Neural cell (in vitro differentiated cells): ENCODE results near the gene CYP2U1. TPM values are rescaled to one million over a fixed set of nuclear protein-coding genes. Genes with fewer than 3 reads are reported as not detected.

Source experiments
- H2AFZ ChIP-seq: fragments of 200-600, 300-800 bp; sonication (generic), shearing (Covaris generic); 2 replicates; pipeline ENCODE4 v1.6.0; 2014; ENCODE audit warnings: low read depth, mild to moderate bottlenecking, antibody characterized with exemption, low read length, moderate library complexity
- H3F3A ChIP-seq: fragments of 200-600 bp; shearing (Covaris generic); 2 replicates; pipeline ENCODE4 v1.6.1; 2016; ENCODE audit warnings: mild to moderate bottlenecking, moderate library complexity, mixed read lengths, antibody characterized with exemption, low read length; ENCODE audit not compliant: insufficient read depth, poor library complexity, severe bottlenecking
- H3K27ac ChIP-seq: fragments of 200-600, 300-800 bp; sonication (generic), shearing (Covaris generic); 2 replicates; pipeline ENCODE4 v1.5.1; 2014; ENCODE audit warnings: mild to moderate bottlenecking, low read length, moderate library complexity
- H3K27me3 ChIP-seq: fragments of 300-800, 200-600 bp; sonication (generic), shearing (Covaris generic); 2 replicates; pipeline ENCODE4 v1.6.0; 2014; ENCODE audit warnings: mild to moderate bottlenecking, low read depth, low read length, moderate library complexity; ENCODE audit not compliant: insufficient read depth
- H3K36me3 ChIP-seq: fragments of 300-800, 200-600 bp; sonication (generic), shearing (Covaris generic); 2 replicates; pipeline ENCODE4 v1.5.1; 2014; ENCODE audit warnings: mild to moderate bottlenecking, antibody characterized with exemption, low read length, moderate library complexity; ENCODE audit not compliant: insufficient read depth
- H3K4me2 ChIP-seq: fragments of 300-800, 200-600 bp; sonication (generic), shearing (Covaris generic); 2 replicates; pipeline ENCODE4 v1.6.0; 2014; ENCODE audit warnings: mild to moderate bottlenecking, low read length
- H3K4me3 ChIP-seq: fragments of 300-800, 200-600 bp; sonication (generic), shearing (Covaris generic); 2 replicates; pipeline ENCODE4 v1.5.1; 2014; ENCODE audit warnings: mild to moderate bottlenecking, low read length, moderate library complexity
- H3K79me2 ChIP-seq: fragments of 200-600 bp; shearing (Covaris generic); replicated peaks from 2 replicates; pipeline ENCODE4 v1.6.0; 2014; ENCODE audit warnings: mild to moderate bottlenecking, low read length, moderate library complexity; ENCODE audit not compliant: insufficient read depth
- H3K9ac ChIP-seq: fragments of 300-800, 200-600 bp; sonication (generic), shearing (Covaris generic); 2 replicates; pipeline ENCODE4 v1.6.1; 2016; ENCODE audit warnings: mild to moderate bottlenecking, low read length, mixed read lengths
- H3K9me2 ChIP-seq: fragments of 200-600 bp; shearing (Covaris generic); 2 replicates; pipeline ENCODE4 v1.6.1; 2016; ENCODE audit warnings: mild to moderate bottlenecking, low read length, mixed read lengths; ENCODE audit not compliant: insufficient read depth
- H3K9me3 ChIP-seq: fragments of 200-600, 300-800 bp; sonication (generic), shearing (Covaris generic); 2 replicates; pipeline ENCODE4 v1.6.1; 2016; ENCODE audit warnings: mild to moderate bottlenecking, mixed run types, low read length, moderate library complexity, mixed read lengths
- H4K20me1 ChIP-seq: fragments of 200-600 bp; shearing (Covaris generic); 2 replicates; pipeline ENCODE4 v1.6.1; 2016; ENCODE audit warnings: mild to moderate bottlenecking, mixed run types; ENCODE audit not compliant: insufficient read depth
- CTCF ChIP-seq: fragments of 450-650 bp; IDR thresholded peaks from 2 replicates; pipeline ENCODE4 v1.5.1; 2014; ENCODE audit warnings: antibody characterized with exemption, mild to moderate bottlenecking, moderate library complexity; ENCODE audit not compliant: poor library complexity, severe bottlenecking
- EP300 ChIP-seq: fragments of 450-650 bp; conservative IDR thresholded peaks from 2 replicates; pipeline ENCODE4 v1.6.1; 2014; ENCODE audit warnings: antibody characterized with exemption, mild to moderate bottlenecking, moderate library complexity; ENCODE audit not compliant: poor library complexity, severe bottlenecking
- EZH2 ChIP-seq: fragments of 200-600, 300-800 bp; shearing (Covaris generic), sonication (generic); IDR thresholded peaks from 2 replicates; pipeline ENCODE4 v1.6.1; 2014; ENCODE audit warnings: antibody characterized with exemption, low read length, borderline replicate concordance, mild to moderate bottlenecking; ENCODE audit not compliant: insufficient read depth, poor library complexity, severe bottlenecking
- MXI1 ChIP-seq: fragments of 450-650 bp; conservative IDR thresholded peaks from 2 replicates; pipeline ENCODE4 v1.6.1; 2014; ENCODE audit warnings: antibody characterized with exemption, mild to moderate bottlenecking; ENCODE audit not compliant: poor library complexity, severe bottlenecking
- POLR2AphosphoS5 ChIP-seq: IDR thresholded peaks from 2 replicates; pipeline ENCODE4 v1.6.1; 2012
- RAD21 ChIP-seq: fragments of 450-650 bp; conservative IDR thresholded peaks from 2 replicates; pipeline ENCODE4 v1.6.1; 2014; ENCODE audit warnings: antibody characterized with exemption, mild to moderate bottlenecking, moderate library complexity
- REST ChIP-seq: IDR thresholded peaks from 2 replicates; pipeline ENCODE4 v1.6.1; 2012; ENCODE audit warnings: borderline replicate concordance
- SMC3 ChIP-seq: fragments of 450-650 bp; conservative IDR thresholded peaks from 2 replicates; pipeline ENCODE4 v1.6.1; 2014; ENCODE audit warnings: antibody characterized with exemption, mild to moderate bottlenecking, moderate library complexity; ENCODE audit not compliant: poor library complexity
- TAF1 ChIP-seq: IDR thresholded peaks from 2 replicates; pipeline ENCODE4 v1.6.1; 2012; ENCODE audit warnings: low read depth
- polyA plus RNA-seq: library from polyadenylated mRNA; depleted of rRNA; stranded (reverse); fragments of >200 nt; gene quantifications from 2 replicates; pipeline ENCODE4 v1.2.3, GENCODE V29; 2014

Gene CYP2U1
- polyA plus RNA-seq, 1 donor from 2014 or later, result 8.8 TPM

- H3K36me3 ChIP-seq, result no peaks in the 10 kb centered on the region
- H4K20me1 ChIP-seq, result peaks cover 1% of the 10 kb centered on the region
- H2AFZ ChIP-seq, result no peak overlapping the region
- no peaks in the 10 kb centered on the region for H3K27me3 ChIP-seq
- no peak overlapping the region for H3K27ac ChIP-seq
- H3K9me2 ChIP-seq, result no peaks in the 10 kb centered on the region
- no peaks in the 10 kb centered on the region for H3K9me3 ChIP-seq
- H3K4me3 ChIP-seq, result no peak overlapping the region
- no peak overlapping the region for H3K4me2 ChIP-seq
- TF ChIP-seq EP300, result no peak
- TF ChIP-seq REST, result no peak
- no peak for TF ChIP-seq MXI1
- no peak for TF ChIP-seq CTCF
- no peak for TF ChIP-seq POLR2AphosphoS5
- no peak for TF ChIP-seq RAD21
- no peak for TF ChIP-seq TAF1
- no peak for TF ChIP-seq SMC3
- no peak for TF ChIP-seq EZH2
- peaks cover 3% of the 10 kb centered on the region for H3K79me2 ChIP-seq
- no peak overlapping the region for H3K9ac ChIP-seq
- H3F3A ChIP-seq, result no peaks in the 10 kb centered on the region
Observed at GRCh38 chr4:107999932-108000539, 68.7 kb downstream of the CYP2U1 start.

GRCh38 chr4:108001540-108002135, 70.3 kb downstream of the CYP2U1 start:
- Histone ChIP-seq H3K36me3 (no peaks in the 10 kb centered on the region), H3K4me3 (no peak overlapping the region), H2AFZ (no peak overlapping the region), H3F3A (no peaks in the 10 kb centered on the region), H3K9ac (no peak overlapping the region), H3K9me3 (no peaks in the 10 kb centered on the region), H3K27ac (no peak overlapping the region), H3K4me2 (no peak overlapping the region), H3K9me2 (no peaks in the 10 kb centered on the region), H3K79me2 (no peaks in the 10 kb centered on the region), H4K20me1 (no peaks in the 10 kb centered on the region), H3K27me3 (no peaks in the 10 kb centered on the region)
- TF ChIP-seq REST, result no peak
- no peak for TF ChIP-seq SMC3
- TF ChIP-seq EZH2, result no peak
